MM.1S (cell line): Measurements from ENCODE around the gene ATAD3C.
"Not testable (repeated sequence)": the region's sequence is repeated elsewhere in the genome, so short reads cannot be mapped to it uniquely, and the experiment has no call there.

Experiments used
- DNase-seq: peaks from one replicate; pipeline ENCODE4 v3.0.0-alpha.2; 2015
- H2AFZ ChIP-seq: fragments of 300-600 bp; sonication (generic); 2 replicates; pipeline ENCODE4 v1.6.0; 2016; ENCODE audit warnings: antibody characterized with exemption, low read length
- H3F3A ChIP-seq: fragments of 300-600 bp; sonication (generic); 2 replicates; pipeline ENCODE4 v1.6.1; 2016; ENCODE audit warnings: mild to moderate bottlenecking, antibody characterized with exemption, low read length, moderate library complexity, mixed read lengths; ENCODE audit not compliant: insufficient read depth
- H3K27ac ChIP-seq: fragments of 300-600 bp; sonication (generic); 2 replicates; pipeline ENCODE4 v1.5.1; 2016; ENCODE audit warnings: mild to moderate bottlenecking, low read length
- H3K27me3 ChIP-seq: fragments of 300-600 bp; sonication (generic); replicated peaks from 2 replicates; pipeline ENCODE4 v1.6.0; 2016; ENCODE audit warnings: low read length; ENCODE audit not compliant: insufficient read depth
- H3K36me3 ChIP-seq: fragments of 300-600 bp; sonication (generic); replicated peaks from 2 replicates; pipeline ENCODE4 v1.6.1; 2016; ENCODE audit warnings: mild to moderate bottlenecking, low read length, mixed read lengths; ENCODE audit not compliant: insufficient read depth
- H3K4me1 ChIP-seq: fragments of 300-600 bp; sonication (generic); 2 replicates; pipeline ENCODE4 v1.6.1; 2016; ENCODE audit warnings: low read length, mixed read lengths
- H3K4me2 ChIP-seq: fragments of 300-600 bp; sonication (generic); 2 replicates; pipeline ENCODE4 v1.6.0; 2016; ENCODE audit warnings: low read depth, low read length
- H3K4me3 ChIP-seq: fragments of 300-600 bp; sonication (generic); 2 replicates; pipeline ENCODE4 v1.5.1; 2016; ENCODE audit warnings: low read length, mixed read lengths
- H3K79me2 ChIP-seq: fragments of 300-600 bp; sonication (generic); 2 replicates; pipeline ENCODE4 v1.6.1; 2016; ENCODE audit warnings: mixed run types, low read length, mixed read lengths
- H3K9ac ChIP-seq: fragments of 300-600 bp; sonication (generic); 2 replicates; pipeline ENCODE4 v1.6.1; 2016; ENCODE audit warnings: low read length, mixed read lengths
- H3K9me2 ChIP-seq: fragments of 300-600 bp; sonication (generic); replicated peaks from 2 replicates; pipeline ENCODE4 v1.6.1; 2016; ENCODE audit warnings: mild to moderate bottlenecking, low read length, mixed read lengths; ENCODE audit not compliant: insufficient read depth
- H3K9me3 ChIP-seq: fragments of 300-600 bp; sonication (generic); replicated peaks from 2 replicates; pipeline ENCODE4 v1.6.1; 2016; ENCODE audit warnings: mild to moderate bottlenecking, low read length, mixed read lengths; ENCODE audit not compliant: insufficient read depth
- H4K20me1 ChIP-seq: fragments of 300-600 bp; sonication (generic); 2 replicates; pipeline ENCODE4 v1.6.1; 2016; ENCODE audit warnings: mild to moderate bottlenecking, low read length, moderate library complexity, mixed read lengths; ENCODE audit not compliant: insufficient read depth
- CTCF ChIP-seq: fragments of 300-600 bp; sonication (generic); IDR thresholded peaks from 2 replicates; pipeline ENCODE4 v1.5.1; 2016; ENCODE audit warnings: antibody characterized with exemption, low read length, mixed read lengths
- EZH2 ChIP-seq: fragments of 300-600 bp; sonication (generic); optimal IDR thresholded peaks from 2 replicates; pipeline ENCODE3; 2017; ENCODE audit warnings: low read depth, mild to moderate bottlenecking, antibody characterized with exemption, low read length, mixed read lengths
- EZH2phosphoT487 ChIP-seq: fragments of 300-600 bp; sonication (generic); IDR thresholded peaks from 2 replicates; pipeline ENCODE4 v1.6.1; 2018; ENCODE audit warnings: antibody characterized with exemption, low read length

The ATAD3C gene

GRCh38 chr1:1479547-1480487, 30.3 kb downstream of the ATAD3C start:
- peaks cover 32% of the 10 kb centered on the region for H3K79me2 ChIP-seq
- H4K20me1 ChIP-seq = no peaks in the 10 kb centered on the region
- H3K4me3 ChIP-seq = no peak overlapping the region
- H3F3A ChIP-seq = no peaks in the 10 kb centered on the region
- peaks cover 4% of the 10 kb centered on the region; the same call in 1 of the 2 replicates for H3K36me3 ChIP-seq
- H3K9ac ChIP-seq = no peak overlapping the region
- no peak overlapping the region for H3K27ac ChIP-seq
- no peak overlapping the region for H2AFZ ChIP-seq
- DNase-seq = no peak
- TF ChIP-seq EZH2 = no peak
- TF ChIP-seq EZH2phosphoT487 = no peak
- no peaks in the 10 kb centered on the region for H3K4me1 ChIP-seq
- H3K9me3 ChIP-seq = no peaks in the 10 kb centered on the region
- H3K9me2 ChIP-seq = no peaks in the 10 kb centered on the region
- no peak overlapping the region for H3K4me2 ChIP-seq
- H3K27me3 ChIP-seq = no peaks in the 10 kb centered on the region

GRCh38 chr1:1480488-1480867, 31.0 kb downstream of the ATAD3C start:
- not testable (repeated sequence) for H3F3A ChIP-seq, DNase-seq, H3K36me3 ChIP-seq

GRCh38 chr1:1481811-1482210, 32.3 kb downstream of the ATAD3C start:
- not testable (repeated sequence) for H3K36me3 ChIP-seq, H3K9me3 ChIP-seq, H3K9me2 ChIP-seq, H3K4me2 ChIP-seq, H3F3A ChIP-seq, H3K27me3 ChIP-seq, H3K4me3 ChIP-seq, H3K9ac ChIP-seq, H2AFZ ChIP-seq, DNase-seq, H3K27ac ChIP-seq, H4K20me1 ChIP-seq, H3K4me1 ChIP-seq
- peaks cover 19% of the 10 kb centered on the region for H3K79me2 ChIP-seq

More at GRCh38 chr1:1480488-1480867, 31.0 kb downstream of the ATAD3C start:
- H3K27ac ChIP-seq, H3K4me3 ChIP-seq, H3K9me2 ChIP-seq, H4K20me1 ChIP-seq, H3K9me3 ChIP-seq, H3K9ac ChIP-seq, H3K4me1 ChIP-seq, H2AFZ ChIP-seq, H3K27me3 ChIP-seq, H3K4me2 ChIP-seq: not testable (repeated sequence)
- peaks cover 27% of the 10 kb centered on the region for H3K79me2 ChIP-seq

GRCh38 chr1:1482856-1483255, 33.4 kb downstream of the ATAD3C start:
- Histone ChIP-seq H2AFZ (no peak overlapping the region), H3K4me1 (no peaks in the 10 kb centered on the region), H3K4me2 (no peak overlapping the region), H3K9ac (no peak overlapping the region), H3K9me3 (no peaks in the 10 kb centered on the region), H3K9me2 (no peaks in the 10 kb centered on the region), H3K27me3 (no peaks in the 10 kb centered on the region), H4K20me1 (no peaks in the 10 kb centered on the region), H3F3A (no peaks in the 10 kb centered on the region), H3K27ac (no peak overlapping the region), H3K4me3 (no peak overlapping the region), H3K79me2 (peaks cover 12% of the 10 kb centered on the region), H3K36me3 (peaks cover 3% of the 10 kb centered on the region; the same call in 1 of the 2 replicates)
- no peak for TF ChIP-seq CTCF
- DNase-seq = no peak
